Natural killer cell (primary cell): ENCODE measurements around the gene NPAS3. TPM values are rescaled to one million over a fixed set of nuclear protein-coding genes. Genes with fewer than 3 reads are reported as not detected.

Source experiments
- ATAC-seq, 3 donors: fragments of 150-1000 bp in 2 of 3; fragments of 200-7000 bp in 1 of 3; cut with Tn5 transposase; 1 replicate in 1 of 3; 2 replicates in 2 of 3; pipeline ENCODE4 v1.10.0; 2021; ENCODE audit warnings: mild to moderate bottlenecking in 2 of 3, moderate library complexity in 2 of 3
- DNase-seq, 2 donors: peaks; one replicate each; pipeline versions ENCODE4 v3.0.0 to v3.0.0-alpha.2; 2013 to 2021; ENCODE audit warnings: mixed read lengths in 1 of 2
- H3K27ac ChIP-seq: one replicate; pipeline ENCODE4 v1.5.1; 2013; ENCODE audit warnings: mild to moderate bottlenecking, low read length
- H3K27me3 ChIP-seq: one replicate; pipeline ENCODE4 v1.6.1; 2013; ENCODE audit warnings: low read length; ENCODE audit not compliant: control insufficient read depth, insufficient read depth
- H3K36me3 ChIP-seq: one replicate; pipeline ENCODE4 v1.6.1; 2013; ENCODE audit warnings: low read length; ENCODE audit not compliant: control insufficient read depth, insufficient read depth
- H3K4me1 ChIP-seq: one replicate; pipeline ENCODE4 v1.6.1; 2013; ENCODE audit warnings: low read length; ENCODE audit not compliant: control insufficient read depth, insufficient read depth
- H3K4me3 ChIP-seq: one replicate; pipeline ENCODE4 v1.5.1; 2013; ENCODE audit warnings: low read length
- H3K9me3 ChIP-seq: one replicate; pipeline ENCODE4 v1.6.1; 2013; ENCODE audit warnings: low read length; ENCODE audit not compliant: control insufficient read depth, insufficient read depth
- H3K27ac Mint-ChIP-seq, 2 donors: one replicate each; pipeline ENCODE4 v1.8.0; 2022; ENCODE audit warnings: mild to moderate bottlenecking in 2 of 2, mixed read lengths in 2 of 2, moderate library complexity in 1 of 2
- H3K27me3 Mint-ChIP-seq, 2 donors: one replicate each; pipeline ENCODE4 v1.8.0; 2022; ENCODE audit warnings: low read depth in 2 of 2, mixed read lengths in 2 of 2
- H3K36me3 Mint-ChIP-seq: one replicate; pipeline ENCODE4 v1.8.0; 2022; ENCODE audit warnings: mixed read lengths
- H3K4me1 Mint-ChIP-seq, 2 donors: one replicate each; pipeline ENCODE4 v1.8.0; 2022; ENCODE audit warnings: mixed read lengths in 2 of 2
- H3K4me3 Mint-ChIP-seq: one replicate; pipeline ENCODE4 v1.8.0; 2022; ENCODE audit warnings: mild to moderate bottlenecking, moderate library complexity, mixed read lengths
- H3K9me3 Mint-ChIP-seq, 2 donors: one replicate each; pipeline ENCODE4 v1.8.0; 2022; ENCODE audit warnings: mixed read lengths in 2 of 2
- CTCF ChIP-seq: fragments of 200-600 bp; IDR thresholded peaks from one replicate; pipeline ENCODE4 v1.8.0; 2022; ENCODE audit warnings: antibody characterized with exemption
- WGBS: methylation state at CpG from one replicate; pipeline ENCODE4 v1.1.7; 2013; ENCODE audit warnings: missing lambda C conversion rate; ENCODE audit not compliant: insufficient coverage; 5-methylcytosine and 5-hydroxymethylcytosine counted together
- intact Hi-C: fragments of 100-400 bp; cut with micrococcal nuclease; formaldehyde crosslinking; loops from one replicate; pipeline ENCODE4 v1.14.2; 2022
- total RNA-seq, 4 donors: library from RNA; stranded (reverse); fragments of 120-200 nt in 1 of 4; gene quantifications; one replicate each; pipeline versions ENCODE4 v1.2.3 to v1.2.4, GENCODE V29; 2013 to 2022

Gene NPAS3
- total RNA-seq, 3 donors from 2014 or later (not counting 1 experiment from before 2014, with no cell fraction given): not detected

GRCh38 chr14:33056213-33056612, 117.5 kb downstream of the NPAS3 start:
- H3K27ac ChIP-seq: no peak overlapping the region
- Mint-ChIP-seq H3K36me3 (no peaks in the 10 kb centered on the region), H3K27ac (no peak overlapping the region), H3K27me3 (no peaks in the 10 kb centered on the region), H3K4me3 (no peak overlapping the region), H3K4me1 (no peaks in the 10 kb centered on the region), H3K9me3 (peaks cover 4 to 6% of the 10 kb centered on the region in 2 donors)
- no peaks in the 10 kb centered on the region for H3K9me3 ChIP-seq
- intact Hi-C loops: no loop called here
- no peak overlapping the region for H3K4me3 ChIP-seq
- H3K27me3 ChIP-seq: no peaks in the 10 kb centered on the region
- no peak for ATAC-seq
- DNase-seq: no peak
- no peaks in the 10 kb centered on the region for H3K4me1 ChIP-seq
- WGBS: 75% methylated on average over 3 of the region's 4 CpGs
- H3K36me3 ChIP-seq: no peaks in the 10 kb centered on the region
- TF ChIP-seq CTCF: no peak

GRCh38 chr14:33057585-33057984, 118.9 kb downstream of the NPAS3 start:
- TF ChIP-seq CTCF: no peak
- H3K4me3 Mint-ChIP-seq: no peak overlapping the region
- Histone ChIP-seq H3K27me3 (no peaks in the 10 kb centered on the region), H3K9me3 (no peaks in the 10 kb centered on the region), H3K36me3 (no peaks in the 10 kb centered on the region), H3K4me1 (no peaks in the 10 kb centered on the region), H3K4me3 (no peak overlapping the region), H3K27ac (no peak overlapping the region)
- no peaks in the 10 kb centered on the region for H3K27me3 Mint-ChIP-seq
- H3K9me3 Mint-ChIP-seq: peaks cover 7 to 9% of the 10 kb centered on the region in 2 donors
- DNase-seq (no peak), ATAC-seq (no peak)
- H3K4me1 Mint-ChIP-seq: no peaks in the 10 kb centered on the region
- H3K27ac Mint-ChIP-seq: no peak overlapping the region
- intact Hi-C loops: no loop called here
- 98% methylated on average over 2 of the region's 4 CpGs for WGBS
- H3K36me3 Mint-ChIP-seq: no peaks in the 10 kb centered on the region

- no peak overlapping the region for H3K4me3 ChIP-seq
- no peak overlapping the region for H3K27ac ChIP-seq
- WGBS: 78% methylated on average over 5 of the region's 6 CpGs
- H3K4me1 ChIP-seq: no peaks in the 10 kb centered on the region
- no peaks in the 10 kb centered on the region for H3K9me3 ChIP-seq
- Mint-ChIP-seq H3K4me3 (no peak overlapping the region), H3K9me3 (peaks cover 7 to 9% of the 10 kb centered on the region in 2 donors), H3K27ac (no peak overlapping the region), H3K4me1 (no peaks in the 10 kb centered on the region), H3K36me3 (no peaks in the 10 kb centered on the region), H3K27me3 (no peaks in the 10 kb centered on the region)
- H3K27me3 ChIP-seq: no peaks in the 10 kb centered on the region
- ATAC-seq (no peak), DNase-seq (no peak)
- no peak for TF ChIP-seq CTCF
- no peaks in the 10 kb centered on the region for H3K36me3 ChIP-seq
- intact Hi-C loops: no loop called here
Measured at GRCh38 chr14:33061667-33062325, 123.1 kb downstream of the NPAS3 start.

GRCh38 chr14:33062476-33062875, 123.8 kb downstream of the NPAS3 start:
- Mint-ChIP-seq H3K27me3 (no peaks in the 10 kb centered on the region), H3K36me3 (no peaks in the 10 kb centered on the region), H3K4me1 (no peaks in the 10 kb centered on the region), H3K4me3 (no peak overlapping the region), H3K9me3 (peaks cover 7% of the 10 kb centered on the region in 2 donors), H3K27ac (no peak overlapping the region)
- Histone ChIP-seq H3K4me3 (no peak overlapping the region), H3K27me3 (no peaks in the 10 kb centered on the region), H3K36me3 (no peaks in the 10 kb centered on the region), H3K4me1 (no peaks in the 10 kb centered on the region), H3K9me3 (no peaks in the 10 kb centered on the region), H3K27ac (no peak overlapping the region)
- WGBS: 82% methylated on average over 6 of the region's 9 CpGs
- ATAC-seq: no peak
- TF ChIP-seq CTCF: no peak
- no peak for DNase-seq
- intact Hi-C loops: no loop called here
